Measurements from ENCODE around the gene MSL1. TPM values are rescaled to one million over a fixed set of nuclear protein-coding genes. Genes with fewer than 3 reads are reported as not detected.

Gene MSL1
- total and polyA plus RNA-seq, 2 of the 13 experiments (the other 11 are each of a cell fraction or from before 2014, with no cell fraction given) = 63.8 to 88.5 TPM

DNA sequence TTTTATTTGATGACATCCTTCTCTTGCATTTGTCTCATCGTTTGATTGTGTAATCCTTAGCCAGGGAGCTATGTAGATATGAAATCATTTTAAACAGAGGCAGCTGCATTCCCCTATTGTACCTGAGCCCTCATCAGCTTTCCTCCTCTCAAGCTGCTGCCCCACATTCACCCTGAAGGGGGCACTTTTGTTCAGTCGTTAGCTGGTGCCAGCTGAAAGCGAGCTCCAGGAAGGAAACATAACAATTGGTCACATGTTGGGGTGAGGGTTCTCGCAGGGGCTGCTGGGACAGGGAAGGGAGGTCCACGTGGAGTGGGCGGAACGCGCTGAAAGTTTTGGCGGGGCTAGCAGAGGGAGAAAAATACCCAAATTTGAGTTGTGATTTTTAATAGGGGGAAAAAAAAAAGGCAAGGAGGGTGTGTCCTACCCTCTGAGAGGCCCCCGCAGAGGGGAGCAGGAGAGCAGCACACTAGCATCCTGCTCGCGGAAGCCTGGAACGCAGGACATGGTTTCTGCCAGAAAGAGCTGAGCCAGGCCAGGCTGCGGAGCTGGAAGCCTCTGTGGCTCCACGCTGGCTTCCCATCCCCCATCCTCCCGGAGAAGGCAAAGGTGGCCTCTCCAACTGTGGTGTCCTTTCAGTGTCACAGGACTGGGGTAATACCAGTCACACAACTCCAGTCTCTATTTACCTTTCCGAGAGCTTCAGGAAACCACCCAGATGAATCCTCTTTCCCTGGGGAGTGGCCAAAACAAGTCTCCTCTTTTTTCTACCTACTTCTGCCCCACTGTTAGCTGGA lies 8.5 kb upstream of the MSL1 start (continued):
- TF ChIP-seq, protein P1, sequence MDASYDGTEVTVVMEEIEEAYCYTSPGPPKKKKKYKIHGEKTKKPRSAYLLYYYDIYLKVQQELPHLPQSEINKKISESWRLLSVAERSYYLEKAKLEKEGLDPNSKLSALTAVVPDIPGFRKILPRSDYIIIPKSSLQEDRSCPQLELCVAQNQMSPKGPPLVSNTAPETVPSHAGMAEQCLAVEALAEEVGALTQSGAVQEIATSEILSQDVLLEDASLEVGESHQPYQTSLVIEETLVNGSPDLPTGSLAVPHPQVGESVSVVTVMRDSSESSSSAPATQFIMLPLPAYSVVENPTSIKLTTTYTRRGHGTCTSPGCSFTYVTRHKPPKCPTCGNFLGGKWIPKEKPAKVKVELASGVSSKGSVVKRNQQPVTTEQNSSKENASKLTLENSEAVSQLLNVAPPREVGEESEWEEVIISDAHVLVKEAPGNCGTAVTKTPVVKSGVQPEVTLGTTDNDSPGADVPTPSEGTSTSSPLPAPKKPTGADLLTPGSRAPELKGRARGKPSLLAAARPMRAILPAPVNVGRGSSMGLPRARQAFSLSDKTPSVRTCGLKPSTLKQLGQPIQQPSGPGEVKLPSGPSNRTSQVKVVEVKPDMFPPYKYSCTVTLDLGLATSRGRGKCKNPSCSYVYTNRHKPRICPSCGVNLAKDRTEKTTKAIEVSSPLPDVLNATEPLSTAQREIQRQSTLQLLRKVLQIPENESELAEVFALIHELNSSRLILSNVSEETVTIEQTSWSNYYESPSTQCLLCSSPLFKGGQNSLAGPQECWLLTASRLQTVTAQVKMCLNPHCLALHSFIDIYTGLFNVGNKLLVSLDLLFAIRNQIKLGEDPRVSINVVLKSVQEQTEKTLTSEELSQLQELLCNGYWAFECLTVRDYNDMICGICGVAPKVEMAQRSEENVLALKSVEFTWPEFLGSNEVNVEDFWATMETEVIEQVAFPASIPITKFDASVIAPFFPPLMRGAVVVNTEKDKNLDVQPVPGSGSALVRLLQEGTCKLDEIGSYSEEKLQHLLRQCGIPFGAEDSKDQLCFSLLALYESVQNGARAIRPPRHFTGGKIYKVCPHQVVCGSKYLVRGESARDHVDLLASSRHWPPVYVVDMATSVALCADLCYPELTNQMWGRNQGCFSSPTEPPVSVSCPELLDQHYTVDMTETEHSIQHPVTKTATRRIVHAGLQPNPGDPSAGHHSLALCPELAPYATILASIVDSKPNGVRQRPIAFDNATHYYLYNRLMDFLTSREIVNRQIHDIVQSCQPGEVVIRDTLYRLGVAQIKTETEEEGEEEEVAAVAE (CRISPR knock-in tag; IDR thresholded peaks at IDR 0.05; ENCODE audit: borderline replicate concordance) = peak; percentile 85; the same call in 1 of the 2 replicates
- TF ChIP-seq DNMT3B (CRISPR knock-in tag; conservative IDR thresholded peaks at IDR 0.05) (0 out of 2 replicates have a peak, but pooled peaks have one; percentile 65), DNMT1 (CRISPR knock-in tag; IDR thresholded peaks at IDR 0.05) (no peak; the same call in 1 of the 2 replicates), ZEB1 (IDR thresholded peaks at IDR 0.05; ENCODE audit: insufficient replicate concordance, low read depth) (peak; percentile 78), TAF15 (IDR thresholded peaks at IDR 0.05; ENCODE audit: low read depth, low read length, poor library complexity, severe bottlenecking) (no peak), GPN1 (CRISPR knock-in tag; IDR thresholded peaks at IDR 0.05; ENCODE audit: borderline replicate concordance) (no peak), EZH2 (conservative IDR thresholded peaks at IDR 0.05; ENCODE audit: low read depth, low read length) (no peak), CEBPB (IDR thresholded peaks at IDR 0.05; ENCODE audit: borderline replicate concordance, low read depth, low read length) (peak; percentile 87; the same call in 1 of the 2 replicates), ETV5 (CRISPR knock-in tag; IDR thresholded peaks at IDR 0.05; ENCODE audit: borderline replicate concordance) (peak; percentile 64), ZNF24 (IDR thresholded peaks at IDR 0.05) (no peak), TBP (CRISPR knock-in tag; IDR thresholded peaks at IDR 0.05) (no peak), SMAD3 (CRISPR knock-in tag; IDR thresholded peaks at IDR 0.05) (peak; percentile 89), ETV6 (CRISPR knock-in tag; conservative IDR thresholded peaks at IDR 0.05) (peak; percentile 67), ZNF7 (CRISPR knock-in tag; IDR thresholded peaks at IDR 0.05) (no peak), RAD21 (CRISPR knock-in tag; IDR thresholded peaks at IDR 0.05) (peak; percentile 90), AHR (CRISPR knock-in tag; IDR thresholded peaks at IDR 0.05) (peak; percentile 83), ZNF335 (CRISPR knock-in tag; IDR thresholded peaks at IDR 0.05) (peak; percentile 78), ZNF614 (CRISPR knock-in tag; IDR thresholded peaks at IDR 0.05; ENCODE audit: borderline replicate concordance) (peak; percentile 86), LCORL (IDR thresholded peaks at IDR 0.05) (no peak), LCORL (CRISPR knock-in tag; IDR thresholded peaks at IDR 0.05) (peak; percentile 81; the same call in 1 of the 2 replicates), ZNF260 (CRISPR knock-in tag; IDR thresholded peaks at IDR 0.05; ENCODE audit: borderline replicate concordance, low read depth) (no peak), NFATC3 (CRISPR knock-in tag; IDR thresholded peaks at IDR 0.05) (no peak), ZNF468 (CRISPR knock-in tag; IDR thresholded peaks at IDR 0.05) (no peak)
- TF ChIP-seq, protein P2, sequence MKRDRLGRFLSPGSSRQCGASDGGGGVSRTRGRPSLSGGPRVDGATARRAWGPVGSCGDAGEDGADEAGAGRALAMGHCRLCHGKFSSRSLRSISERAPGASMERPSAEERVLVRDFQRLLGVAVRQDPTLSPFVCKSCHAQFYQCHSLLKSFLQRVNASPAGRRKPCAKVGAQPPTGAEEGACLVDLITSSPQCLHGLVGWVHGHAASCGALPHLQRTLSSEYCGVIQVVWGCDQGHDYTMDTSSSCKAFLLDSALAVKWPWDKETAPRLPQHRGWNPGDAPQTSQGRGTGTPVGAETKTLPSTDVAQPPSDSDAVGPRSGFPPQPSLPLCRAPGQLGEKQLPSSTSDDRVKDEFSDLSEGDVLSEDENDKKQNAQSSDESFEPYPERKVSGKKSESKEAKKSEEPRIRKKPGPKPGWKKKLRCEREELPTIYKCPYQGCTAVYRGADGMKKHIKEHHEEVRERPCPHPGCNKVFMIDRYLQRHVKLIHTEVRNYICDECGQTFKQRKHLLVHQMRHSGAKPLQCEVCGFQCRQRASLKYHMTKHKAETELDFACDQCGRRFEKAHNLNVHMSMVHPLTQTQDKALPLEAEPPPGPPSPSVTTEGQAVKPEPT (CRISPR knock-in tag; IDR thresholded peaks at IDR 0.05; ENCODE audit: low read depth) = peak; percentile 70; the same call in 1 of the 2 replicates
